Activated T-cell treated with anti-CD3 and anti-CD28 coated beads, Interleukin-2, amount 50 U/mL, for 72 hours (primary cell): ENCODE data around the gene CBFB. TPM values are rescaled to one million over a fixed set of nuclear protein-coding genes. Genes with fewer than 3 reads are reported as not detected.
"Not testable (repeated sequence)": the region's sequence is repeated elsewhere in the genome, so short reads cannot be mapped to it uniquely, and the experiment has no call there.

Experiments used
- ATAC-seq, 2 donors: fragments of 150-1000 bp; cut with Tn5 transposase; replicated peaks in 1 of 2; 2 replicates each; pipeline ENCODE4 v1.10.0; 2021; ENCODE audit warnings: moderate library complexity in 2 of 2, mild to moderate bottlenecking in 1 of 2
- DNase-seq, 2 donors: peaks; one replicate each; pipeline ENCODE4 v3.0.0; 2021 to 2022; ENCODE audit warnings: mixed read lengths in 1 of 2
- H3K27ac Mint-ChIP-seq: one replicate; pipeline ENCODE4 v1.8.0; 2022; ENCODE audit warnings: mild to moderate bottlenecking, moderate library complexity, mixed read lengths
- H3K27me3 Mint-ChIP-seq: one replicate; pipeline ENCODE4 v1.8.0; 2022; ENCODE audit warnings: low read depth, mixed read lengths
- H3K36me3 Mint-ChIP-seq, 2 donors: one replicate each; pipeline ENCODE4 v1.8.0; 2022; ENCODE audit warnings: mixed read lengths in 2 of 2, mild to moderate bottlenecking in 1 of 2; ENCODE audit not compliant: insufficient read depth in 2 of 2
- H3K4me1 Mint-ChIP-seq: one replicate; pipeline ENCODE4 v1.8.0; 2022; ENCODE audit warnings: low read depth, mixed read lengths
- H3K4me3 Mint-ChIP-seq, 2 donors: one replicate each; pipeline ENCODE4 v1.8.0; 2022; ENCODE audit warnings: mild to moderate bottlenecking in 2 of 2, mixed read lengths in 2 of 2, moderate library complexity in 2 of 2
- H3K9me3 Mint-ChIP-seq, 2 donors: one replicate each; pipeline ENCODE4 v1.8.0; 2022; ENCODE audit warnings: mixed read lengths in 2 of 2
- total RNA-seq, 2 donors: library from RNA; stranded (reverse); gene quantifications; one replicate each; pipeline ENCODE4 v1.2.3, GENCODE V29; 2022

CBFB gene
- 100 to 1,000 TPM; 106 to 133 TPM for total RNA-seq

DNA sequence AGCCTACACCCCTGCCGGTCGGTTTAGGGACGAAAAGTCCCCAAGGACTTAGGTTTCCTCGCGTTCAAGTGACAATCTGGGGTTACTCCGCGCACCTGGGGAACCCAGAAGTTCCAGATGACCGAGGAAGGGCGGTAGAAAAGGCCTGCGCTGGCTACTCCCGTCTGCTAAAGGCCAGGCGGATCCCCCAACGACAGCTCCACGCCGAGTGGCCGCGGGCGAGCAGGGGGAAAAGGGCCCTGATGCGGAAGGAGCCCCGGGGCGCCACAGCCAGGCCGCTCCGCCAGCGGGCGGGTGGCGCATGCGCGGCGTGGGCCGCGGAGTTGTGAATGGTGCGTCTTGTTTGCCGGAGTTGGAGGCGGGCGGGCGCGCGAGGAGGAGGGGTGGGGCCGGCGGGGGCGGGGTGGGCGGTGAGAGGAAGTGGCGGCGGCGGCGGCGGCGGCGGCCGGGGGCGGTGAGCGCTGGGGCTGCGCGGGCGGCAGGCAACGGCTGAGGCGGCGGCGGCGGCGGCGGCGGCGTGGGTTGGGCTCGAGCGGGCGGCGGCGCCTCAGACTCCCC is at the start of gene CBFB:
TSS of gene CBFB (plus strand) at position 454 of the 558 bp plus-strand sequence. CDS start 259 bp downstream, outside the sequence.
- DNase-seq (peak; percentile 93 to 96), ATAC-seq (peak; percentile 93)
- H3K4me1 Mint-ChIP-seq: peaks cover 43% of the 10 kb centered on the region
- H3K4me3 Mint-ChIP-seq: peak within 1 kb of the TSS; percentile 89 to 95
- H3K9me3 Mint-ChIP-seq: no peaks in the 10 kb centered on the region
- peak within 1 kb of the TSS; percentile 93 for H3K27ac Mint-ChIP-seq
- H3K36me3 Mint-ChIP-seq: peaks cover 1 to 17% of the 10 kb centered on the region in 2 donors
- no peaks in the 10 kb centered on the region for H3K27me3 Mint-ChIP-seq

- Mint-ChIP-seq H3K27ac (peak overlapping the region; percentile 100), H3K9me3 (peaks cover 2 to 6% of the 10 kb centered on the region in 2 donors), H3K4me3 (peak overlapping the region in 1 of 2 donors; percentile 90), H3K4me1 (peaks cover 88% of the 10 kb centered on the region), H3K36me3 (peaks cover 10 to 11% of the 10 kb centered on the region in 2 donors), H3K27me3 (no peaks in the 10 kb centered on the region)
- ATAC-seq (no peak), DNase-seq (no peak)
Observed at GRCh38 chr16:66983033-66983432, 45.9 kb upstream of the CBFB start.

DNA sequence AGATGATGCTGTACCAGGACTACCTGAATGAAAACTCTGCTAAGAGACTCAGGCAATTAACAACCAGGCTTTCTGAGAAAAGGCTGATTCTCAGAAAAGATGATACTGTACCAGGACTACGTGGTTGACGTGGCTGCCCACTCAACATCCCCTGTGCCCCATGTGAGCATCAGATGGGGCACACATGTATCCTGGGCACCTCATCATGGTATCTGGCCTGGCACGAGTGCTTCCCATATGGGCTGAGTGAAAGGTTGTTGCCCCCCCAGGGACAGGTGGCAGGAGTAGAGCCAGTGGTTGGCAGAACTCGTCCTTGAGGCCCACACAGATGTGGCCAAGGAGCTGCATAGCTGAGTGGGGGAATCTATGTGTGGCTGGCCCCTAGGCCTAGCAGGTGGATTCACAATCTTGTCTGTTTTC is 44.0 kb upstream of the CBFB start:
- Mint-ChIP-seq H3K4me1 (peaks cover 83% of the 10 kb centered on the region), H3K36me3 (peaks cover 11 to 12% of the 10 kb centered on the region in 2 donors)
- ATAC-seq: peak; percentile 90

GRCh38 chr16:66986559-66986958 is 42.4 kb upstream of the CBFB start:
- peak in 1 of 2 donors; percentile 24 for DNase-seq
- no peak for ATAC-seq
- Mint-ChIP-seq H3K27ac (peak overlapping the region; percentile 100), H3K4me3 (peak overlapping the region; percentile 77 to 91), H3K27me3 (no peaks in the 10 kb centered on the region), H3K9me3 (peaks cover 2 to 6% of the 10 kb centered on the region in 2 donors), H3K36me3 (peaks cover 11 to 12% of the 10 kb centered on the region in 2 donors), H3K4me1 (peaks cover 79% of the 10 kb centered on the region)

More for the DNA sequence above, 44.0 kb upstream of the CBFB start:
- Mint-ChIP-seq H3K27ac (peak overlapping the region; percentile 100), H3K27me3 (no peaks in the 10 kb centered on the region), H3K9me3 (peaks cover 2 to 6% of the 10 kb centered on the region in 2 donors), H3K4me3 (peak overlapping the region; percentile 77 to 90)
- peak; percentile 80 to 87 for DNase-seq

- ATAC-seq (peak in 1 of 2 donors; percentile 10), DNase-seq (peak; percentile 35 to 50)
- H3K36me3 Mint-ChIP-seq: peaks cover 9 to 12% of the 10 kb centered on the region in 2 donors
- H3K9me3 Mint-ChIP-seq: peaks cover 0 to 2% of the 10 kb centered on the region in 2 donors
- peaks cover 65% of the 10 kb centered on the region for H3K4me1 Mint-ChIP-seq
- H3K4me3 Mint-ChIP-seq: peak within 1 kb of the TSS; percentile 77 to 91
- H3K27ac Mint-ChIP-seq: peak within 1 kb of the TSS; percentile 95
- no peaks in the 10 kb centered on the region for H3K27me3 Mint-ChIP-seq
Observed at GRCh38 chr16:66988197-66988788, 40.7 kb upstream of the CBFB start, which contains the start of gene CES4A. TSS of gene CES4A (plus strand) at chr16:66988589. CDS start at chr16:66988773, 184 bp downstream.

- H3K27me3 Mint-ChIP-seq: no peaks in the 10 kb centered on the region
- DNase-seq: no peak
- H3K36me3 Mint-ChIP-seq: peaks cover 3 to 4% of the 10 kb centered on the region in 2 donors
- no peak for ATAC-seq
- H3K9me3 Mint-ChIP-seq: peaks cover 0 to 2% of the 10 kb centered on the region in 2 donors
- H3K4me3 Mint-ChIP-seq: no peak overlapping the region
- peaks cover 32% of the 10 kb centered on the region for H3K4me1 Mint-ChIP-seq
- peak overlapping the region; percentile 39 for H3K27ac Mint-ChIP-seq
Observed at GRCh38 chr16:66991545-66992077, 37.3 kb upstream of the CBFB start.

DNA sequence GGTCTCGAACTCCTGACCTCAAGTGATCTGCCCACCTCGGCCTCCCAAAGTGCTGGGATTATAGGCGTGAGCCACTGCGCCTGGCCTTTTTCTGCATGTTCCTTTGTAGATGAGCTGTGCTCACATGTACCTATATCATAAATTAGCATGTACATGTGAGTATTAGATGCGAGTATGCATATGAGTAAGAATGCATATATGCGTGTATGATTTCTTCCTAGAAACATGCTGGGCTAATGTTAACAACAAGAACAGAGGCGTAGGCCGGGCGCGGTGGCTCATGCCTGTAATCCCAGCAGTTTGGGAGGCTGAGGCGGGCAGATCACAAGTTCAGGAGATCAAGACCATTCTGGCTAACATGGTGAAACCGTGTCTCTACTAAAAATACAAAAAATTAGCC is 35.4 kb upstream of the CBFB start:
- peaks cover 17% of the 10 kb centered on the region for H3K4me1 Mint-ChIP-seq
- not testable (repeated sequence) for ATAC-seq, DNase-seq, H3K4me3 Mint-ChIP-seq, H3K36me3 Mint-ChIP-seq, H3K9me3 Mint-ChIP-seq, H3K27me3 Mint-ChIP-seq, H3K27ac Mint-ChIP-seq

GRCh38 chr16:66996324-66996982 is 32.5 kb upstream of the CBFB start:
- Mint-ChIP-seq H3K27me3 (no peaks in the 10 kb centered on the region), H3K27ac (no peak overlapping the region), H3K4me1 (peaks cover 21% of the 10 kb centered on the region), H3K36me3 (peaks cover 2 to 3% of the 10 kb centered on the region in 2 donors), H3K4me3 (no peak overlapping the region), H3K9me3 (no peaks in the 10 kb centered on the region)
- ATAC-seq (no peak), DNase-seq (no peak)

DNA sequence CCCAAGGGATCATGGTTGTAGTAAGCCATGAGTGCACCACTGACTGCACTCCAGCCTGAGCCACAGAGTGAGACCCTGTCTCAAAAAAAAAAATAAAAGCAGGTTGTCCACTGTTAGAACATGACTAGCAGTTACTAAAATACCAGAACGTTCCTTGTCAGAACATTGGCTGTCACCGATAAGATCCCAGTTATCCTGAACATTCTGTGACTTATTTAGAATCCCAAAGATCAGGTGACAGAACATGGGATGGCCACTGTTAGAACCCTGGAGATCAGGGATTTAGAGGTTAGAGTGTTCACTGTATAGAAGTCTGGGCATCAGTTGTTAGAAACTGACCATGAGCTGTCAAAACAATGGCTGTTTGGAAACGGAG is 32.0 kb upstream of the CBFB start:
- H3K27ac Mint-ChIP-seq: no peak overlapping the region

DNA sequence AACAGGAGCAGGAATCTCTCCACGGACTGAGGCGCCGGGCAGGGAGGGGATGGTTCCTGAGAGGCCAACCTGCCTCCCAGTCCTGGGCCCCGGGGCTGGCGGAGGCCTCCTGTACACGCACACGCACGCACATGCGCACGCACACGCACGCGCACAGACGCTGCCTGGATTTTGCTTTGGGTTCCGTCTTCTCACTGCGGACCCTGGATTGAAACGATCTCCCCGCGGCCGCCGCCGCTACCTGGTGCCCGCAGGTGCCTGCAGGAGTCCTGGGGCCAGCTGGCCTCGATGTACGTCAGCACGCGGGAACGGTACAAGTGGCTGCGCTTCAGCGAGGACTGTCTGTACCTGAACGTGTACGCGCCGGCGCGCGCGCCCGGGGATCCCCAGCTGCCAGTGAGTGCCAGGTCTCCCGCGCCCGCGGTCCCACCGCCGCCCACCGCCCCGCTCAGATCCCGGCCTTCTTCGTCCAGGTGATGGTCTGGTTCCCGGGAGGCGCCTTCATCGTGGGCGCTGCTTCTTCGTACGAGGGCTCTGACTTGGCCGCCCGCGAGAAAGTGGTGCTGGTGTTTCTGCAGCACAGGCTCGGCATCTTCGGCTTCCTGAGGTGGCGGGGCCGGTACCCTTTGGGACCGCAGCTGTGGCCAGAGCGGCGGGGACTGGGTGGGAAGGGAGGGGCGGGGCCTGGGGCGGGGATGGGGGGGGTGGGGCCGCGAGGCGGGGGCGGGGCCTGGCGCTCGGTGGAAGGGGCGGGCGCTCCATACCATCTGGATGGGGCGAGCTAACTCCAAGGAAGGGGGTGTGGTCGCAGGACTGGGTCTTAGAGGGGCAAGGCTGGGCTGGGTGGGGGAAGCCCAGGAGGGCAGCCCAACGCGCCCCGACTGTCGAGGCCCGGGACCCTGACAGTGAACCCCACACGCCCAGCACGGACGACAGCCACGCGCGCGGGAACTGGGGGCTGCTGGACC is 28.3 kb upstream of the CBFB start:
- DNase-seq (peak; percentile 64 to 69), ATAC-seq (peak; percentile 76 to 81)
- Mint-ChIP-seq H3K36me3 (peaks cover 2 to 5% of the 10 kb centered on the region in 2 donors), H3K27ac (peak overlapping the region; percentile 82), H3K27me3 (no peaks in the 10 kb centered on the region), H3K4me1 (peaks cover 36% of the 10 kb centered on the region), H3K9me3 (no peaks in the 10 kb centered on the region), H3K4me3 (peak overlapping the region; percentile 84 to 85)

More for the DNA sequence above, 32.0 kb upstream of the CBFB start:
- Mint-ChIP-seq H3K9me3 (no peaks in the 10 kb centered on the region), H3K4me3 (no peak overlapping the region), H3K27me3 (no peaks in the 10 kb centered on the region), H3K36me3 (peaks cover 2 to 3% of the 10 kb centered on the region in 2 donors), H3K4me1 (peaks cover 26% of the 10 kb centered on the region)
- DNase-seq (no peak), ATAC-seq (no peak)

- peak in 1 of 2 donors; percentile 22 for ATAC-seq
- Mint-ChIP-seq H3K27ac (peak overlapping the region; percentile 6), H3K4me3 (peak overlapping the region; percentile 12 to 84), H3K27me3 (no peaks in the 10 kb centered on the region), H3K9me3 (no peaks in the 10 kb centered on the region), H3K36me3 (peaks cover 2 to 5% of the 10 kb centered on the region in 2 donors), H3K4me1 (peaks cover 36% of the 10 kb centered on the region)
- DNase-seq: no peak
Observed at GRCh38 chr16:67001726-67002125, 27.2 kb upstream of the CBFB start.
